Lower leg skin (tissue), 3 donors: ENCODE measurements around the gene LY6G6D.

Source experiments
- POLR2A ChIP-seq, 2 donors: fragments of 450-650 bp; IDR thresholded peaks; one replicate each; pipeline ENCODE4 v1.6.1; 2016 to 2017; ENCODE audit warnings: antibody characterized with exemption in 2 of 2, mild to moderate bottlenecking in 1 of 2, moderate library complexity in 1 of 2
- TF ChIP-seq, protein P1 (sequence below), 3 donors: fragments of 450-650 bp; IDR thresholded peaks; one replicate each; pipeline ENCODE4 v1.5.1; 2016; ENCODE audit warnings: antibody characterized with exemption in 3 of 3, mild to moderate bottlenecking in 3 of 3, moderate library complexity in 2 of 3

- TF ChIP-seq, protein P1, sequence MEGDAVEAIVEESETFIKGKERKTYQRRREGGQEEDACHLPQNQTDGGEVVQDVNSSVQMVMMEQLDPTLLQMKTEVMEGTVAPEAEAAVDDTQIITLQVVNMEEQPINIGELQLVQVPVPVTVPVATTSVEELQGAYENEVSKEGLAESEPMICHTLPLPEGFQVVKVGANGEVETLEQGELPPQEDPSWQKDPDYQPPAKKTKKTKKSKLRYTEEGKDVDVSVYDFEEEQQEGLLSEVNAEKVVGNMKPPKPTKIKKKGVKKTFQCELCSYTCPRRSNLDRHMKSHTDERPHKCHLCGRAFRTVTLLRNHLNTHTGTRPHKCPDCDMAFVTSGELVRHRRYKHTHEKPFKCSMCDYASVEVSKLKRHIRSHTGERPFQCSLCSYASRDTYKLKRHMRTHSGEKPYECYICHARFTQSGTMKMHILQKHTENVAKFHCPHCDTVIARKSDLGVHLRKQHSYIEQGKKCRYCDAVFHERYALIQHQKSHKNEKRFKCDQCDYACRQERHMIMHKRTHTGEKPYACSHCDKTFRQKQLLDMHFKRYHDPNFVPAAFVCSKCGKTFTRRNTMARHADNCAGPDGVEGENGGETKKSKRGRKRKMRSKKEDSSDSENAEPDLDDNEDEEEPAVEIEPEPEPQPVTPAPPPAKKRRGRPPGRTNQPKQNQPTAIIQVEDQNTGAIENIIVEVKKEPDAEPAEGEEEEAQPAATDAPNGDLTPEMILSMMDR (IDR thresholded peaks at IDR 0.05): no peak
- TF ChIP-seq POLR2A (IDR thresholded peaks at IDR 0.05): no peak
Measured at GRCh38 chr6:31666337-31666965, 48.7 kb upstream of the LY6G6D start.
